HG03139 (cell line): ENCODE results near the gene ABLIM1.

ENCODE experiments used
- ATAC-seq: cut with Tn5 transposase; IDR thresholded peaks from one replicate; pipeline ENCODE4 v1.9.1; 2021; ENCODE audit not compliant: unreplicated experiment

The ABLIM1 gene

DNA sequence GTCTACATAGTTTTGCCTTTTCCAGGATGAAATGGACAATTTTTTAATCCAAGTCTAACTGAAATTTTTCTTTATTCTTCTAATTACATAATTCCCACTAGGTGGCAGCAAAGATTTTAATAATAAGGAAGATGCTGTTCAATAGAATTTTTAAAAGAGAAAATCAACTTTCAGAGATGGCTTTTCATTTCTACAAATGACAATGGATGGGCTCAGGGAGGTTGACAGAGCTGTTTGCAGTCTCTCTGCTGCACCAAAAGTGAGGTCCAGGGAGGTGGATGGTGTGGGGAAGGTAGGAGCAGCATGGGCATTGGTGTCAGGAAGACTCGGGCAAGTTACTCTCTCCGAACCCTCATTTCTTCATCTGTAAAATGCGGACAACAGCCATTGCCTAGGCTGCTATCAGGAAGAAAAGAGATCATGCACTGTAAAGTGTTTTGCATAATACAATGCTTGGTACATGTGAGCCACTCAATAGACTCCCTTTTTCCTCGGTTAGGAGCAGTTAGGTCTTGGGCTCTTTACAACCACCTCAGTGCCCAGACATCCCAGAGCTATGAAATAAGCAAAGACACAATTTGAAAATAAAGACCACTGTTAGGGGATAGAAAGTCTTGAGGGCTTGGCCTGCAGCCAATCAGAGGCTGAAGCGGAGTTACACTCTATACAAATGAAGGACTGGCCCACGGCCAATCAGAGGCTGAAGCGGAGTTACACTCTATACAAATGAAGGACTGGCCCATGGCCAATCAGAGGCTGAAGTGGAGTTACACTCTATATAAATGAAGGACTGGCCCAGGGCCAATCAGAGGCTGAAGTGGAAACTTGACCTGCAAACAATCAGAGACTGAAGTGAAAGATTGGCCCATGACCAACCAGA lies 107.1 kb downstream of the ABLIM1 start:
- no peak for ATAC-seq

DNA sequence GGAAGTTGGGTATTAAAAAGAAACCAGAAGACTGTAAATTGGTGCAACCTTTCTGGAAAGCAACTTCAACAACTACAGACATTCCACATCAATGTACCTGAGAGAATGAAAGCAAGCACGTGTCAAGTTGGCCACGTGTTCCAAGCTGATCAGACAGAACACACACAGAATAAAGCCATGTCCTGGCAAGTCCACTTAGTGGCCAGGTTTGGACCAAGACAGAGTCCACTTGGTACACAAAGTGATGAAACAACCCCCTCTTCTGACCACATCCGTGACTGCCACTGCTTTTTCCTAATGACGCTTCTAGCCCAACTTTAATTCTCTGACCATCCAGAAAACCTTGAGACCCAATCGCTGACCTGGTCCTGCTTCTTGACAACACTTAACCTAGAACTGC lies 109.4 kb downstream of the ABLIM1 start:
- no peak for ATAC-seq

DNA sequence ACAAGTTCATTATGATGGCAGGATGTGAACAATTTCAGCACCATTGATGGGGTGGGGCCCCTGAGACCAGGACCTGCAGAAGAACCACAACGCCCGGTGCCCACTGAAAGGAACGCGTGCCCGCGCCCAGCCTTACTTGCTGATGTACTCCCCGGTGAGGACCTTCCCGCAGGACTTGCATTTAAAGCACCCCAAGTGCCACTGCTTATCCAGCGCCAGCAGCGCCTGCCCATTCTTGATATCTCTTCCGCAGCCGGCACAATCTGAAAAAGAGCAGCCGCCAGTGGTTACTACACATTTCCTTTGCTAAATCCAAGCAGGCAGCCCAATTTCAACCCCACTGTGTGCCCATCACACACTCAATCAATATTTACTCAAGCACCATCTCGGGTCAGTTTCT lies 110.6 kb downstream of the ABLIM1 start:
- ATAC-seq, result no peak

DNA sequence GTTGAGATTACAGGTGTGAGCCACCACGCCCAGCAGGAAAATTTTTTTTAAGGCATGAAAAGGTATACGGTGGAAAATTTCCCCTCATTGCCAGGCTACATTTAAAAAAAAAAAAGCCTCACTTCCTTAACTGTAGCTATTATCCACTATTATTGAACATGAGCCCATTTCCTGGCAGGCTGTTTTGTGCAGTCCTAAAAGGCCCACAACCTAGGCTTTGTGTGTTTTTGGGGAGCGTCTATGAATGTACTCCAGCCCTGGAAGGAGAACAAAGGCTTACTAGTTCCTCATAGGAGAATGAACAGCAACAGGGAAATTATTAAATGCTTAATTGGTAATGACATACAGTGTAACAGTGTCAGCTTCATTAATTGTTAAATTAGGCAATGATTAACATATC lies 111.0 kb downstream of the ABLIM1 start:
- ATAC-seq, result no peak

DNA sequence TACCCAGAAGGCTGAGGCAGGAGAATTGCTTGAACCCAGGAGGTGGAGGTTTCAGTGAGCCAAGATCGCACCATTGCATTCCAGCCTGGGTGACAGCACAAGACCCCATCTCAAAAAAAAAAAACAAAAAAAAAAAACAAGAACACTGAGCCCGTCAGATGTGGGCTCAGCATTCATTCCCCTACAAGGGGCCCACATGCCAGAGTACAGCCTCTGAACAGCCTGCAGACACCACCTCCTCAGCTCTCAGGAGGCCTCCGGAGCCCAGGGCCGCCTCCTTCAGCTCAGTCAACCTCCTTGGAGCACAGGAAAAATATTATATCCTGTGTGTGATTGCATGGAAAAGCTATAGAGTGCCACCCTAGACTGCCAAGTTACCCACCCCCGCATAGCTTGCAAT lies 112.3 kb downstream of the ABLIM1 start:
- ATAC-seq, result no peak

DNA sequence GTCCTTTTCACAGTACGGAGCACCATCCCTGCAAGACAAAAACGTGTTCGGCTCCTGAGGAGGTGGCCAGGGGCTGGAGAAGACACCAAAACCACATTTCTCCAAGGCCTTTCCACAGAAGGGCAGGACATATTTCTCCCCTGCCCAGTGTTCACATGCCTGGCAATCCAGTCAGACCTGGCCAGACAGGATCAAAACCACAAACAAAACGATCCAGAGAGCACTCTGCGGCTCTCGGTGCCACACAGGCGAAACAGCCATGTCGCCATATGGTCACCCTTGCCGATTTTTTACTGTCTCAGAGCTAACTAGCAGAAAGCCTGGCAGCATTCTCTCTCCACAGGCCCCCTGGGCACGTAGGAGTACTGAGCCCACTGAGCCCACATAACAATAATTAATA lies 113.0 kb downstream of the ABLIM1 start:
- ATAC-seq, result no peak

DNA sequence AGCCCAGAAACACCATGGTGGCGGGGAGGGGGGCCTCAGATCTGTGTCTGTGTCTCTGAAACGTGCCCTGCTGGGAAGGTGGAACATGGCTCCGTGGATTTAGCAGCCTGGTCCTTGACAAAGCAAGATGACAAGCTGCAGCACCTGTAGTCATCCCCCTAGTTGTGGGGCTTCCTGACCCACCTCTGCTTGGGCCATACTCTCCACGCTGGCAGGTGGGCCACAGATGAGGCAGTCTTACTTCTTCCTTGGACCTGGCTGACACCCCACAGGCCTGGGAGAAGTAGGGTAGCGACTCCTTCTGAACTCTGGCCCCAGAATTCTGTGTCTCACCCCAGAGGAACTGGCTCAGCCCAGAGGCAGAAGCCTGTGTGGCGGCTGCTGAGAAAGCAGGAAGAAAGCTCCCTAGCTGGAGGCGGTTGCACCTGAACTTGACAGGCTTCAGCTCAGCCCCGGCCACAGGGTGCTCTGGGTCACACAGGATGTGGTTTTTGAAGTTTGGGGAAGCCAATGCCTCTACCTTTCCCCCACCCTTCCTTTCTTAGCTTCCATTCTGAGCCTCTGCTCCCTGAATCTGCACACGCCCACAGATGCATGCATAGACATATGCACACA lies 113.9 kb downstream of the ABLIM1 start:
- peak; percentile 97 for ATAC-seq

DNA sequence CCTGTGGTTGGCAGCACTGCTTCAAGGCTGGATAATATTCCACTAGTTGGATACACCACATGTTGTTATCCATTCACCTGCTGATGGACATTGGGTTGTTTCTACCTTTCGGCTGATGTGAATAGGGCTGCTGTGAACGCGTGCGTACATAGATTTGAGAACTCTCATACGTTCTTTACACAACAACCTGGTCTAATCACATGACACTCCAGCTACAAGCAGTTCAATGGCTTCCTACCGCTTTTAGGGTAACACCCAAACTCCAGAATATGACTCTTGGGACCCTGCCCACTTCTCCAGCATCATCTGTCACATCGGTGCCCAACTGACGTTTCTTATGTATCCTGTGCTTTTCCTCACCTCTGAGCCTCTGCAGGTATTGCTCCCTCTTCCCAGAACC lies 114.6 kb downstream of the ABLIM1 start:
- no peak for ATAC-seq

DNA sequence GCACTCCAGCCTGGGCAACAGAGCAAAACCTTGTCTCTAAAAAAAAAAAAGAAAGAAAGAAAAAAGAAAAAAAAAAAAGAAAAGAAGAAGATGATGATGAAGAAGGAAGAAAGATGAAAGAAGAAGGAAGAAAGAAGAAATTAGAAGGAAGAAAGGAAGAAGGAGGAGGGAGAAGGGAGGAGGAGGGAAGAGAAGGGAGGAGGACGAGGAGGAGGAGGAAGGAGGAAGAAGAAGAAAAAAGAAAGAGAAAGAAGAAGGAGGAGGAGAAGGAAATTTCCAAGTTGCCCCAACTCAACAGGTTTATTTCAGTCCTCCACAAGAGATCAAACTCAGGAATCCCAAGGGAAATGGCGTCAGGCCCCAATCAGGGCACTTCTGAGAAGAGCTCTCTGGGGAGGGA lies 115.7 kb downstream of the ABLIM1 start:
- no peak for ATAC-seq

DNA sequence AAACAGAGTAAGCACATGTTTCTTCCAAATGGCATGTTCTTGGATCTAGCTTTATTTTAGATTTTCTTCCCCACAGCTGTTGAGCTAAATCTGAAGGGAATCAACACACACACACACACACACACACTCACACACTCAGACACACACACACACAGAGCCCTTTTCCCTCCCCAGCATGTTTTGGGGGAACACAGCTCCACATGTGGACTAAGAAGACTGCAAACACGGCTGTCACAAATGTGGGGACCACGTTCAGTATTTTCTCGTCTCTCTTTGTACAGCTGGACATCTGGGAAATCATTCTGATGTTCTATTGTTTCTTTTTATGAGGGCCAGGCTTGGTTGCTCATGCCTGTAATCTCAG lies 116.3 kb downstream of the ABLIM1 start:
- ATAC-seq, result no peak

DNA sequence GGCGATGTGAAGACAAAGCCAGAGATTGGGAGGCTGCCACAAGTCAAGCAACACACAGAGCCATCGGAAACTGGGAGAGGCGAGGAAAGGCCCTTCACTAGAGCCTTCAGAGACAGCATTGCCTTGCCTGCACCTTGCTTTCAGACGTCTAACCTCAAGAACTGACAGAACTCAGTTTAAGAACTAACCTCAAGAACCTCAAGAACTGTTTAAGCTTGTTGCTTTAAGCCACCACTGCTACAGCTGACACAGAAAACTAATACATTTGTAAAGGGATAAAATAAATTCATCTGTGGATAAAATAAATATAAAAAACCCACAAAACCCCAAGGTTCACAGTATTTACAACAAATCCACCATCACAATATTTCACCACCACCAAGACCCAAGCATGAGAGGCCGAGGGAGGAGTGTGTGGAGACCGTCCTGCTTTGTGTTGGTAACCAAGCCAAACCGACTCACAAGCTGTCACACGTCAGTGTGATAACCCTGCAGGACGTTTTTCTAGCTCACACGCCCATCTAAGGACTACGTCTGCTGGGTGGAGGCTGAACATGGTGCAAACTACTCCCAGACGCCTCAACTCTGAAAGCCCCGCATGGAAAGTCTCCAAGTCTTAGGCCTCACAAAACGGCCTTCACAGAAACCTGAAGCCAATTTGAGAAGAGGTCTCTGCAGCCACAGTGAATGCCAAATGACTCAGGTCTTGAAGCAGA lies 116.8 kb downstream of the ABLIM1 start:
- ATAC-seq, result no peak

DNA sequence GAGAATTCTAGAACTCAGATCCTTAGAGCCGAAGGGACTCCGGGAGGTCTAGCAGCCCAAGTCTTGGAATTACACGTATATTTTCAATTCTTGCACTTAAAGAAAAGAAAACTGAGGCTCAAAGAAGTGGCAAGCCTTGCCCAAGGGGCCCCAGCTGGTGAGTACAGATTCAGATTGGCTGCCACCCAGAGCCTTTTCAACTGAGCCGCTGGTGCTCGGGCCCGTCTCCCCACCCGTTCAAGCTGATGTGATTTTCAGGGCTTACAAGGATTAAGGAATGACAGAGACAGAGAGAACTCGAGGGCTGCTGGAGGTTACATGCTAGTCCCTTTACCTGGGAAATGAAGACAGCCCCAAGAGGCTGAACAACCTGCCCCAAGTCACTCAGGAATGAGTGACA lies 117.8 kb downstream of the ABLIM1 start:
- ATAC-seq, result no peak

DNA sequence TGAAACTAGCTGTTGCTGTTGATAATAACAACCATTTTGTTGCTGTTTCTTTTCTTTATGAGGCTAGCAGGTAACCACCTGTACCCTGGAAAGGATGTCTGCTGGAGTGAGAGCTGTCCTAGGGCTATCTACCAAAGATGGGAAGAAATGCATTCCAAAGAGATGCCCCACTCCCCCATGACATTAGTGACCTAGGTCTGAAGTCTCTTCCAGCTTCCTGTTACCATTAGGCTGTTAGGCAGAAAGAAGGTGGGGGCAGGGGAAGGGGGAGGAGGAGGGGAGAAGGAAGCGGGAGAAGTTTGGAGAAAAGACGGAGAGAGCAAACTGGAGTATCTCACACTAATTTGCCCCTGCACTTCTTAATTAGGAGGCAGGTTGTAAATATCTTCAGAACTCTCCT lies 118.5 kb downstream of the ABLIM1 start:
- ATAC-seq, result no peak

DNA sequence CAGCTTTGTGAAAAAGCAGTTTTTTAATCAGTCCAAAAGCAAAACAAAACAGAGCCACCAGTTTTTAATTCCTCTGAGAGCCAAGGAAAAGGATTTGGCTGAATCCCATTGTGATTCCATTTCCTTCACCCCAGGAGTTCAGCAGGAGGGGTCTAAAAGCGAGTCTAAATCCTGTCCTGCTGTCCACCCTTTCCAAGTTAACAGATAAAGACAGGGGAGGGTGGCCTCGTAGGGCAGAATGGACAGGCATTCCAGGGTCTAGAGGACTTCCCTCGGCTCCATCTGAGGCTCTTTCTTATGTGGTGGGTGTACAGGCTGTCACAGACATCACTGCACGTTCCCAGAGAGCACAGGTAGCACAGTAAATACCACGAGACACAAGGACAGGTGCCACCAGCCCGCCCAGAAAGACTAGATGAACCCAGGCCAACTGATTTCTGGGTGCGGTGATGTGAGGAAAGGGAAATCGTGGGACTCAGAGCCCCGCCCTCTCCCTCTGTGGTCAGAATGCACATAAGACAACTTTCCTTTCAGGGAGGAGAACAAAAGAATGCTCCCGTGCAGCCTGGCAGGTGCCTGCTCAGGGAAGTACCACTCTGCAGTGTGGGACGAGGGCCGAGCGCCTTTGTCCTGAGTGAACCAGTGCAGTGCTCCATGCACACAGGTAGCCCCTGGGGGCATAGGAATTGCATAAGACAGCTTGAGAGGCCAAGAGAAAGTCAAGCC lies 119.7 kb downstream of the ABLIM1 start:
- ATAC-seq, result no peak

DNA sequence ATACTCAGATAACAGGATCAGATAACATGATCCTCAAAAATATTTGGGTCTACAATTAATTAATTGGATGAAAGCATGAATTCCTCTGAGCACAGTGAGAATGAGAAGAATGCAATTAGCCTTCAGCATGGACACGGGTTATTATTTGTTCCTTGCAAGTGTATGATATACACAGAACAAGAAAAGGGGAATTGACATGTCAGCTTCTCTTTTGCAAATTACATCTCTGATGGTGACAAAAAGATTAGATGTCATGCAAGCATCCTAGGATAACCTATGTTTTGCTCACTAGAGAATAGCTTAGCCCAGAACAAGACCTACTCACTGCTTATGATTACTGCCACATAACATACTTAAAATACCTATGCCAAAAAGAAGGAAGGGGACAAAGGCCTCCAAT lies 120.3 kb downstream of the ABLIM1 start:
- no peak for ATAC-seq

DNA sequence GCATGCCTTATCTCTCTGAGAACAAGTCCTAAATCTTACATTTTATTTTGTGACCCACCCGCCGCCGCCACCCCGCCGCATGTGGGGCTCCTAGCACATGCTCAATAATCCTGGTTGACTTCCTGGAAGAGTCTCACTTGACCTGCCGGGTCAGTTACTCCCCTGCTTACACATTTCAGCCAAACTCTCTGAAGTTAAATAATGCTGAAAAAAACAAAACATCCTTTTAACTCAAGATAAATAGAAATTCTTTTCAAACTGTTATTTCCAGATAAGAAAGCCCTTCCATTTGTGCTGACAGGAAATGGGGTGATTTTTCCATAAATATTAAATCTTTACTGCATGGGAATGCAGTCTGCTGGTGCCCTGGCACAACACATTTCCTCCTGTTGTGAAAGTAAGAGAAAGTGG lies 123.5 kb downstream of the ABLIM1 start:
- ATAC-seq, result no peak

DNA sequence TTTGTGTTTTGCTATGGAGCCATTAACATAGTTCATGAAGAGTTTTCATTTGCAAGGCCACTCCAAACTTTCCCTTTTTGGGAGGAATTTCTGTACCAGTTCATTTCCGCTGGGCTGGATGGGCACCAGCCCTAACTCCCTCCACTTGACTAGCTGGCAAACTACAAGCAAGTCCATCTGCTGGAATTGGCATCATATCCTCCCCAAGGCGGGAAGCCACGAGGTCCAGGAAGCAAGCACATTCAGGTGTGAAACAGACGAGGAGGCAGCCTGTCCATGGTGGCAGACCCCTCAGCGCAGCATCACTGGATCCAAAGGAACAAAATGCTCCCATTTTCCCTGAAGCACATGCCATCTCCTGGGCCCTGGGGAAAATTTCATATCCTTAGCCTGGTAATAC lies 125.8 kb downstream of the ABLIM1 start:
- ATAC-seq, result no peak

DNA sequence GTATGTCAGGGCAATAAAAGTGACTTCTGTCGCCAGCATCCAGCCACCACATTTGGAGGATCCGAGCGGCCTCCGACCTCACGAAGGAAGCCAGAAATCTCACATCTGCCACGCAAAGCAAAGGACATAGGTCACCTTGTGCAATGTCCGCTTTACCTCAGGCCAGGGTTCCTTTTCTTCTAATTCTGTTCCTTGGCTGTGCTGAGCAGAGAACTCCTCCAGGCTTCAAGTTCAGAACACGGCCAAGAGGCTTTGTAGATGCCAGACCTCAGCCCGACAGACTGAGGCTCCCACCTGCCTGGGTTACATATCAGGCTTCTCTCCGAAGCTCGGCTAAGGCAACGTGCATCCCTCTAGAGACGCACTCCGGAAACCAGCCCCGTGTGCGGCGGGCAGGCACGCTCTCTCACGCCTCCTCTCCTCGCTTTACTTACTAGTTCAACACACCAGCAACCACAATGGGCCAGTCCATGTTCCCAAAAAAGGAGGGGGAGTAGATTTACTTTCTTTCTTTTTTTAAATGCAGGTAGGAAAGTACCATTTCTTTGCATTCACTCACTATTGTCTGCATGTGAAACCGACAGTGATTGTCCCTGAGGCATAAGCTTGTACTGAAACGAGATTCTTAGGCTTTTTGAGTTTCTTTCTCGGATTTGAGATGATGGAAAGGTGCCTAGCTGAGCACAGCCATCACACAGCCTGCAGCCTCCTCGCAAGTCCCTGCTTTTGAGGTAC lies 131.4 kb downstream of the ABLIM1 start:
- ATAC-seq, result peak; percentile 97

DNA sequence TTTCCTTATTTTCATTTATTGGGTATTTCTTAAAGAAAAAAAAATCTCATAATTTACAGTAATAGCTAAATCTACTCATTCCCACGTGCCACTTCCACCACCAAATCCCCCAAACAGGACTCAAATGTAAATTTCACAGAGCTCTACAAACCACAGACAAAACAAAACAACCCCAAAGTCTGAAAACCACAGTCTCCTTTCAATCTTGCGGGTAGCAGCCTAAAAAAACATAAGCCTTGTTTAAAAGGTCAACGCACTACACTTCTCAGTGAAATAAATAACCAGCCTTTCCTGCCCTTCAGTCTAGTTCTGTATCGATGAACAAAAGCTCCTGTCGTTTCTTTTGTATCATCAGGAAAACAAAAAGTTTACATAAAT lies 132.0 kb downstream of the ABLIM1 start:
- ATAC-seq, result peak; percentile 28

DNA sequence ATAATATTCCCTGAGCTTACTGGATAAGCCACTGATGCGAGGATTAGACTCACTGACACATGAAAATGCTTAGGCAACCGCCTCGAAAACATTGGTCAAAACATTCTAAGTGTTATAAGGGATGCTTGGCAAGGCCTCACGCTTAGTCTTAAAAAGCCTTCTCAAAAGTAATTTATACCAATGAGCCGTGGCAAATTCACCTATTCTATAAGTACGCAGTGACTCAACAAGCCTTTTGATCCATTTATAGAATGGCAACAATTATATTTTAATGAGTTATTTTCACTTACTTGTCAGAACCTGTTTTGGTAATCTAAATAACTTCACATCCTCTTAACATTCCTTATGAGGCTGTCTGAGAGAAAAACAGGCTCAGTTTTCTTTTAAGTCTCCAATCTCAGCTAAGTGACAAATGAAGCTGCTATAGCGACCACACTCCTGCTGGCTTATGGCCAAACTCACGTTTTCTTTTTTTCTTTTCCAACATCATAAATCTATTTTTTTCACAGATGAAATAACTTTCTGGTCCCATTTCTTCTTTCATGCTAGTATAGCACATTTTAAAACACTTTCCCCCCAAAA lies 132.6 kb downstream of the ABLIM1 start:
- no peak for ATAC-seq
